Lung (tissue), 12 donors: ENCODE measurements around the gene DHX9. TPM values are rescaled to one million over a fixed set of nuclear protein-coding genes. Genes with fewer than 3 reads are reported as not detected.
A peak's percentile ranks its signal among the peaks of the same experiment; 100 is the strongest.

Source experiments
- ATAC-seq: fragments of 200-7000 bp; cut with Tn5 transposase; one replicate; pipeline ENCODE4 v1.9.1; 2020; ENCODE audit warnings: moderate number of reproducible peaks; ENCODE audit not compliant: insufficient read depth, low FRiP score
- DNase-seq, 3 donors: peaks; one replicate each; pipeline ENCODE4 v3.0.0-alpha.2; 2013 to 2017
- H3K27ac ChIP-seq, 2 donors: one replicate each; pipeline ENCODE4 v1.5.1; 2013; ENCODE audit warnings: mild to moderate bottlenecking in 2 of 2, moderate library complexity in 2 of 2, control low read depth in 1 of 2, inconsistent platforms in 1 of 2, low read depth in 1 of 2, low read length in 1 of 2
- H3K27me3 ChIP-seq, 3 donors: one replicate each; pipeline ENCODE4 v1.5.1; 2013; ENCODE audit warnings: low read length in 2 of 3; ENCODE audit not compliant: control insufficient read depth in 3 of 3, insufficient read depth in 3 of 3
- H3K36me3 ChIP-seq, 4 donors: one replicate each; pipeline ENCODE4 v1.5.1; 2013; ENCODE audit warnings: low read length in 4 of 4, mild to moderate bottlenecking in 1 of 4, moderate library complexity in 1 of 4; ENCODE audit not compliant: control insufficient read depth in 4 of 4, insufficient read depth in 4 of 4
- H3K4me1 ChIP-seq, 5 donors: one replicate each; pipeline ENCODE4 v1.5.1; 2013; ENCODE audit warnings: low read length in 5 of 5, mild to moderate bottlenecking in 2 of 5, moderate library complexity in 1 of 5; ENCODE audit not compliant: control insufficient read depth in 5 of 5, insufficient read depth in 5 of 5
- H3K4me3 ChIP-seq: one replicate; pipeline ENCODE4 v1.5.1; 2013; ENCODE audit warnings: mild to moderate bottlenecking, control low read depth, moderate library complexity
- H3K9ac ChIP-seq, 2 donors: one replicate each; pipeline ENCODE4 v1.5.1; 2013; ENCODE audit warnings: low read length in 2 of 2, control low read depth in 1 of 2; ENCODE audit not compliant: insufficient read depth in 1 of 2
- H3K9me3 ChIP-seq, 4 donors: one replicate each; pipeline ENCODE4 v1.5.1; 2013; ENCODE audit warnings: low read length in 3 of 4, mild to moderate bottlenecking in 1 of 4, moderate library complexity in 1 of 4; ENCODE audit not compliant: control insufficient read depth in 4 of 4, insufficient read depth in 3 of 4
- CTCF ChIP-seq: IDR thresholded peaks from 2 replicates; pipeline ENCODE4 v1.5.1; 2012; ENCODE audit warnings: mild to moderate bottlenecking; ENCODE audit errors: control extremely low read depth, extremely low read depth
- WGBS, 2 donors: extraction: QIAGEN DNeasy Blood & Tissue Kit; methylation state at CpG; one replicate each; pipeline ENCODE4 v1.1.7; 2013; 5-methylcytosine and 5-hydroxymethylcytosine counted together
- polyA plus RNA-seq, 2 donors: library from polyadenylated mRNA; stranded (reverse); fragments of 200-250 nt; gene quantifications; one replicate each; pipeline ENCODE4 v1.2.1, GENCODE V29; 2013
- total RNA-seq, 2 donors: library from RNA; depleted of rRNA in 1 of 2; stranded (reverse); fragments of >200 nt in 1 of 2; gene quantifications; one replicate each; pipeline ENCODE4 v1.2.1, GENCODE V29; 2014 to 2021
- donor health status: control.
- donor health status: control.
- donor health status: Bipolar disorder and iron deficiency.
- donor health status: healthy.
- donor health status: DM: yes; HTN: yes; CAD: no.

The DHX9 gene
- total and polyA plus RNA-seq, 4 donors, result 55.5 to 157 (median 114) TPM

- TF ChIP-seq CTCF, result no peak
- no peaks in the 10 kb centered on the region for H3K9me3 ChIP-seq
- DNase-seq (no peak), ATAC-seq (no peak)
- H3K4me1 ChIP-seq, result no peaks in the 10 kb centered on the region
- H3K36me3 ChIP-seq, result peaks cover 19 to 72% (median 44%) of the 10 kb centered on the region in 4 donors
- no peak overlapping the region for H3K4me3 ChIP-seq
- no peak overlapping the region for H3K27ac ChIP-seq
- no peaks in the 10 kb centered on the region for H3K27me3 ChIP-seq
- H3K9ac ChIP-seq, result no peak overlapping the region
- WGBS, 2 donors, result 95 to 97% methylated on average over 5 of the region's 5 CpGs
Measured at GRCh38 chr1:182863940-182864339, 24.8 kb downstream of the DHX9 start.

- no peaks in the 10 kb centered on the region for H3K4me1 ChIP-seq
- no peak overlapping the region for H3K4me3 ChIP-seq
- no peak overlapping the region for H3K27ac ChIP-seq
- no peaks in the 10 kb centered on the region for H3K27me3 ChIP-seq
- H3K9me3 ChIP-seq, result no peaks in the 10 kb centered on the region
- no peak for ATAC-seq
- peaks cover 21 to 68% (median 35%) of the 10 kb centered on the region in 4 donors for H3K36me3 ChIP-seq
- no peak for TF ChIP-seq CTCF
- no peak for DNase-seq
- H3K9ac ChIP-seq, result no peak overlapping the region
Measured at GRCh38 chr1:182867861-182868260, 28.7 kb downstream of the DHX9 start.

GRCh38 chr1:182869241-182869666 is 30.1 kb downstream of the DHX9 start:
- no peak for TF ChIP-seq CTCF
- ATAC-seq (no peak), DNase-seq (peak; percentile 18 to 45 (median 18))
- Histone ChIP-seq H3K36me3 (peaks cover 22 to 75% (median 41%) of the 10 kb centered on the region in 4 donors), H3K4me3 (no peak overlapping the region), H3K27ac (no peak overlapping the region), H3K9ac (no peak overlapping the region), H3K4me1 (no peaks in the 10 kb centered on the region), H3K9me3 (no peaks in the 10 kb centered on the region), H3K27me3 (no peaks in the 10 kb centered on the region)
- WGBS, 2 donors, result 97 to 98% methylated on average over 12 of the region's 12 CpGs

- WGBS, 2 donors, result 94 to 96% methylated on average over 3 of the region's 3 CpGs
- Histone ChIP-seq H3K27ac (no peak overlapping the region), H3K9ac (no peak overlapping the region), H3K4me3 (no peak overlapping the region), H3K27me3 (no peaks in the 10 kb centered on the region), H3K36me3 (peaks cover 32 to 80% (median 59%) of the 10 kb centered on the region in 4 donors), H3K9me3 (no peaks in the 10 kb centered on the region), H3K4me1 (no peaks in the 10 kb centered on the region)
- ATAC-seq (no peak), DNase-seq (no peak)
- TF ChIP-seq CTCF, result no peak
Measured at GRCh38 chr1:182872881-182873280, 33.7 kb downstream of the DHX9 start.
